ENCODE measurements around the gene GMDS.

The GMDS gene

GRCh38 chr6:1963596-1963995, 281.8 kb downstream of the GMDS start:
- no peaks in the 10 kb centered on the region for H3K27me3 ChIP-seq (ENCODE audit: insufficient read depth, low read depth)
- no peak overlapping the region for H2AFZ ChIP-seq (ENCODE audit: low read depth)
- no peaks in the 10 kb centered on the region for H3K4me1 ChIP-seq (ENCODE audit: low read depth, poor library complexity, severe bottlenecking)
- H3K4me3 ChIP-seq (IDR thresholded peaks at IDR 0.05; ENCODE audit: insufficient read depth, low read depth, low read length), result no peak overlapping the region
- H3K27ac ChIP-seq, result no peak overlapping the region
- H3K4me2 ChIP-seq, result no peak overlapping the region
- H3K79me2 ChIP-seq (ENCODE audit: insufficient read depth, low read depth), result no peaks in the 10 kb centered on the region
- no peaks in the 10 kb centered on the region for H3K36me3 ChIP-seq (ENCODE audit: insufficient read depth)
- H3K9ac ChIP-seq, result no peak overlapping the region
- H4K20me1 ChIP-seq (ENCODE audit: insufficient read depth), result no peaks in the 10 kb centered on the region
- TF ChIP-seq, protein P1, sequence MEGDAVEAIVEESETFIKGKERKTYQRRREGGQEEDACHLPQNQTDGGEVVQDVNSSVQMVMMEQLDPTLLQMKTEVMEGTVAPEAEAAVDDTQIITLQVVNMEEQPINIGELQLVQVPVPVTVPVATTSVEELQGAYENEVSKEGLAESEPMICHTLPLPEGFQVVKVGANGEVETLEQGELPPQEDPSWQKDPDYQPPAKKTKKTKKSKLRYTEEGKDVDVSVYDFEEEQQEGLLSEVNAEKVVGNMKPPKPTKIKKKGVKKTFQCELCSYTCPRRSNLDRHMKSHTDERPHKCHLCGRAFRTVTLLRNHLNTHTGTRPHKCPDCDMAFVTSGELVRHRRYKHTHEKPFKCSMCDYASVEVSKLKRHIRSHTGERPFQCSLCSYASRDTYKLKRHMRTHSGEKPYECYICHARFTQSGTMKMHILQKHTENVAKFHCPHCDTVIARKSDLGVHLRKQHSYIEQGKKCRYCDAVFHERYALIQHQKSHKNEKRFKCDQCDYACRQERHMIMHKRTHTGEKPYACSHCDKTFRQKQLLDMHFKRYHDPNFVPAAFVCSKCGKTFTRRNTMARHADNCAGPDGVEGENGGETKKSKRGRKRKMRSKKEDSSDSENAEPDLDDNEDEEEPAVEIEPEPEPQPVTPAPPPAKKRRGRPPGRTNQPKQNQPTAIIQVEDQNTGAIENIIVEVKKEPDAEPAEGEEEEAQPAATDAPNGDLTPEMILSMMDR (conservative IDR thresholded peaks at IDR 0.05; ENCODE audit: low read depth, low read length), result no peak

- Histone ChIP-seq H3K27me3 (ENCODE audit: insufficient read depth, low read depth) (no peaks in the 10 kb centered on the region), H2AFZ (ENCODE audit: low read depth) (no peak overlapping the region), H3K4me1 (ENCODE audit: low read depth, poor library complexity, severe bottlenecking) (no peaks in the 10 kb centered on the region), H3K36me3 (ENCODE audit: insufficient read depth) (no peaks in the 10 kb centered on the region), H3K27ac (no peak overlapping the region), H3K79me2 (ENCODE audit: insufficient read depth, low read depth) (no peaks in the 10 kb centered on the region), H3K4me2 (no peak overlapping the region), H3K9ac (no peak overlapping the region), H4K20me1 (ENCODE audit: insufficient read depth) (no peaks in the 10 kb centered on the region), H3K4me3 (IDR thresholded peaks at IDR 0.05; ENCODE audit: insufficient read depth, low read depth, low read length) (no peak overlapping the region)
- TF ChIP-seq, protein P1 (conservative IDR thresholded peaks at IDR 0.05; ENCODE audit: low read depth, low read length), result no peak
These were observed 283.2 kb downstream of the GMDS start for GRCh38 chr6:1962201-1962600.

DNA sequence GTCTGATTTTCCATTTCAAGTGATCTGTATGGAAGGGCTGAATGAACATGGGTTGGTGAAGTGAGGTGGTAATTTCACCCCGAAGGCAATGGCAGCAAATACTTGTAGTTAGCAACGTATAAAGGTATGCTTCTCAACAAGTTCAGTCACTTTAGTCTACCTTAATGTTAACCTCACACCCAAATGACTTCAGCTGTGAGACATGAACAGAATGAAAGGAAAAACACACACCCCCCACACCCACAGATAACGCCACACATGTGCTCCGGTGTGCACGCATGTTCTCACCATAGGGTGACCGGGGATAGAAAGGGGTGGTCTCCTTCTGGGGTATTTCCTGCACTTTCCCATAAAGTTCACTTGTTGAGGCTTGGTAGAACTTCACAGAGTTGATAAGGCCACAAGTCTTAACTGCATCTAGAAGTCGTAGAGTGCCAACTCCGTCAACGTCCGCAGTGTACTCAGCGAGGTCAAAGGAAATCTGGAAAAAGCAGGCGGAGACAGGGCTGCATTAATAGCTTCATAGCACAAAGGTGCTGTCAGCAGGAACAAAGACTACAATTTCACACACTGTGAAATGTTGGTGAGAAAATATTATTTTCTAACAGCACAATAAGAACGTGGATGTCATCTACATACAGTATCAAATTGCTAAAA, 284.8 kb downstream of the GMDS start:
- Histone ChIP-seq H3K9ac (no peak overlapping the region), H4K20me1 (ENCODE audit: insufficient read depth) (no peaks in the 10 kb centered on the region), H3K27ac (no peak overlapping the region), H3K27me3 (ENCODE audit: insufficient read depth, low read depth) (no peaks in the 10 kb centered on the region), H3K4me3 (IDR thresholded peaks at IDR 0.05; ENCODE audit: insufficient read depth, low read depth, low read length) (no peak overlapping the region), H3K79me2 (ENCODE audit: insufficient read depth, low read depth) (no peaks in the 10 kb centered on the region), H3K4me2 (no peak overlapping the region), H2AFZ (ENCODE audit: low read depth) (no peak overlapping the region), H3K4me1 (ENCODE audit: low read depth, poor library complexity, severe bottlenecking) (no peaks in the 10 kb centered on the region), H3K36me3 (ENCODE audit: insufficient read depth) (no peaks in the 10 kb centered on the region)
- TF ChIP-seq, protein P1 (conservative IDR thresholded peaks at IDR 0.05; ENCODE audit: low read depth, low read length), result no peak

- Histone ChIP-seq H3K4me2 (no peak overlapping the region), H3K79me2 (ENCODE audit: insufficient read depth, low read depth) (no peaks in the 10 kb centered on the region), H3K27me3 (ENCODE audit: insufficient read depth, low read depth) (no peaks in the 10 kb centered on the region)
These were observed 287.1 kb downstream of the GMDS start for GRCh38 chr6:1958257-1958656.

More at GRCh38 chr6:1958257-1958656, 287.1 kb downstream of the GMDS start:
- Histone ChIP-seq H3K4me3 (IDR thresholded peaks at IDR 0.05; ENCODE audit: insufficient read depth, low read depth, low read length) (no peak overlapping the region), H4K20me1 (ENCODE audit: insufficient read depth) (no peaks in the 10 kb centered on the region), H2AFZ (ENCODE audit: low read depth) (no peak overlapping the region), H3K9ac (no peak overlapping the region), H3K27ac (no peak overlapping the region), H3K4me1 (ENCODE audit: low read depth, poor library complexity, severe bottlenecking) (no peaks in the 10 kb centered on the region), H3K36me3 (ENCODE audit: insufficient read depth) (no peaks in the 10 kb centered on the region)
- TF ChIP-seq, protein P1 (conservative IDR thresholded peaks at IDR 0.05; ENCODE audit: low read depth, low read length), result no peak

All from KMS-11 (cell line).